Cardiac fibroblast (primary cell): ENCODE measurements around the gene SCP2.

Experiments used
- DNase-seq, 2 donors: peaks; one replicate each; pipeline versions ENCODE4 v3.0.0 to v3.0.0-alpha.2; 2010; ENCODE audit warnings: low read depth in 2 of 2
- H3K4me3 ChIP-seq, 2 donors: replicated peaks in 1 of 2; 1 replicate in 1 of 2; 2 replicates in 1 of 2; pipeline ENCODE4 v1.5.1; 2011; ENCODE audit warnings: low read depth in 2 of 2, low read length in 2 of 2, mild to moderate bottlenecking in 2 of 2, moderate library complexity in 1 of 2
- TF ChIP-seq, protein P1 (sequence below): IDR thresholded peaks from one replicate; pipeline ENCODE4 v1.5.1; 2011; ENCODE audit warnings: low read depth, mild to moderate bottlenecking, low read length, inconsistent platforms

Gene SCP2

GRCh38 chr1:53047737-53048736 lies 121.0 kb downstream of the SCP2 start:
- H3K4me3 ChIP-seq: no peak overlapping the region
- TF ChIP-seq, protein P1, sequence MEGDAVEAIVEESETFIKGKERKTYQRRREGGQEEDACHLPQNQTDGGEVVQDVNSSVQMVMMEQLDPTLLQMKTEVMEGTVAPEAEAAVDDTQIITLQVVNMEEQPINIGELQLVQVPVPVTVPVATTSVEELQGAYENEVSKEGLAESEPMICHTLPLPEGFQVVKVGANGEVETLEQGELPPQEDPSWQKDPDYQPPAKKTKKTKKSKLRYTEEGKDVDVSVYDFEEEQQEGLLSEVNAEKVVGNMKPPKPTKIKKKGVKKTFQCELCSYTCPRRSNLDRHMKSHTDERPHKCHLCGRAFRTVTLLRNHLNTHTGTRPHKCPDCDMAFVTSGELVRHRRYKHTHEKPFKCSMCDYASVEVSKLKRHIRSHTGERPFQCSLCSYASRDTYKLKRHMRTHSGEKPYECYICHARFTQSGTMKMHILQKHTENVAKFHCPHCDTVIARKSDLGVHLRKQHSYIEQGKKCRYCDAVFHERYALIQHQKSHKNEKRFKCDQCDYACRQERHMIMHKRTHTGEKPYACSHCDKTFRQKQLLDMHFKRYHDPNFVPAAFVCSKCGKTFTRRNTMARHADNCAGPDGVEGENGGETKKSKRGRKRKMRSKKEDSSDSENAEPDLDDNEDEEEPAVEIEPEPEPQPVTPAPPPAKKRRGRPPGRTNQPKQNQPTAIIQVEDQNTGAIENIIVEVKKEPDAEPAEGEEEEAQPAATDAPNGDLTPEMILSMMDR: no peak
- DNase-seq: peak; percentile 70 to 75

DNA sequence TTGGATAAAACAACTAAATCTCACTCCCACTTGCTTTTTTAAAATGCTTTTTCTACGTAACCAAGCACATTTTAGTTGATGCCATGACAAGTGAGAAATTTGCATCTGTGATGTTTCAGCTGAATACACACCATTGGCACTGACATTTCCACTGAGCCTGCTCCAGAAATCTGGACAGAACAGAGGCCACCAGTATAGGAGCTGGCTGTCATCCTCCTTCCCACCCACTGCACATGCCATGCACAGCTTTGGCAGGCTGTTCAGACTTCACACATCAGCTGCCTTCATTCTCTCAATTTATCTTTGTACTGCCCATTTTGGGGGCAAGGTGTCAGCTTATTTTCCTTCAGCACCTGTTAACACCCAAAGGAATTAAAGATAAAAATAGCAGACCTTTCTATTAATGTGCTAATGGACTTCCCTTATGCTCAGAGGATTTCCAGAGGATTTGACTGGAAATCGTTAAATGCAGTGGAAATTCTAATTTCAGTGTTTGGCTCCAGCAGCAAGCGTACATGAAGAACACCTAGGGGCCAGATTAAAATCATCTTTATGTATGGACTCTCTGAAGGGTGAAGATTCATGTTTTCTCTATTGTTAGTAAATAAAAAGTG lies 122.0 kb downstream of the SCP2 start:
- H3K4me3 ChIP-seq: no peak overlapping the region
- DNase-seq: no peak
- TF ChIP-seq, protein P1: no peak

DNA sequence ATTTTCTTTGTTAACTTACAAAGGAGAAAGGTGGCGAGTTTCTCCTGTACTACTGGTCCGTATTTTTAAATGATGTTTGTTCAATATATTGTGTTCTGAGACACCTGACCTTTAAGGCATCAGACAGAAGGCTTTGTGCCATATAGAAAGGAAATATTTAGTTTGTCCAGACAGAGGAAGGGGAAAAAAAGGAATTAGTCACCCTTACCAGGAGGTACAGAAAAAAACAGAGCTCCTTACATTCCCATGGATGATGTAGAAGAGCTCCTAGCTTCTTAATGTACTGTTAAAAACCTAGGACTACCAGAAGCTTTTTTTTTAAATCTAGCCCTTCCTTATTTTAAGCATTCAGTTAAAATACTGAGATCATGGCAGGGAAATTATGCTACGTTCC lies 122.5 kb downstream of the SCP2 start:
- H3K4me3 ChIP-seq: no peak overlapping the region
- DNase-seq: peak in 1 of 2 donors; percentile 31
- TF ChIP-seq, protein P1: no peak

GRCh38 chr1:53050310-53050709 lies 123.2 kb downstream of the SCP2 start:
- no peak overlapping the region for H3K4me3 ChIP-seq
- TF ChIP-seq, protein P1: no peak
- DNase-seq: no peak

DNA sequence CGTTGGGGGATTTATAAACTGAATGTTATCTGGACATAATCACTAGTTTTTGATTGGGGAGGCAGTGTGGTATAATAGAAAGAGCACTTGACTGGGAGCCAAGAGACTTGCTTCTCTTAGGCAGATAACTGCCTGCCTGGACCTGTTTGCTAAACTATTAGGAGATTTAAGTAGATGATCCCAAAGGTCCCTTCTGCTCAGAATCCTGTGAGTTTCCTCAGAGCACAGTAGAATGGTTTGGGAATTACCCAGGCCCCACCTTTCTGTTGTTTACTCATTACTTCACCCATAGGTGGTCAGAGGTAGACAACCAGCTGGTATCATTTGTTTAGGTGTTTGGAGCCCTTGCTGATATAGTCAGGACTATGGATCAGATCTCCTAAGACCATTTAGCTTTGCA lies 124.6 kb downstream of the SCP2 start:
- H3K4me3 ChIP-seq: no peak overlapping the region
- no peak for DNase-seq
- TF ChIP-seq, protein P1: no peak

GRCh38 chr1:53057127-53057526 lies 130.1 kb downstream of the SCP2 start:
- TF ChIP-seq, protein P1: no peak
- H3K4me3 ChIP-seq: no peak overlapping the region
- DNase-seq: peak in 1 of 2 donors; percentile 59
